Measurements from ENCODE around the gene FOXP3. TPM values are rescaled to one million over a fixed set of nuclear protein-coding genes. Genes with fewer than 3 reads are reported as not detected.

FOXP3 gene
- total RNA-seq, 2 experiments from 2014 or later = 23.3 to 23.6 TPM

Other genes with a start within 250 kb of the FOXP3 start
- gene TFE3, start 221.4 kb downstream of the FOXP3 start, total RNA-seq = 10 to 100 TPM; 26.1 to 29.0 TPM
- 1 to 10 TPM; 9.0 to 9.1 TPM for gene CCDC120, start 205.7 kb downstream of the FOXP3 start, total RNA-seq
- 10 to 100 TPM; 23.8 to 23.9 TPM for gene PRAF2, start 190.7 kb downstream of the FOXP3 start, total RNA-seq
- 10 to 100 TPM; 53.4 to 55.1 TPM for gene WDR45, start 184.8 kb downstream of the FOXP3 start, total RNA-seq
- gene GPKOW, start 141.0 kb downstream of the FOXP3 start, total RNA-seq = 10 to 100 TPM; 27.5 to 27.6 TPM
- 1 to 10 TPM in 1 of 2 experiments, under 1 TPM in 1; 0.91 to 1.1 TPM for gene MAGIX, start 102.0 kb downstream of the FOXP3 start, total RNA-seq
- gene PLP2, start 92.8 kb downstream of the FOXP3 start, total RNA-seq = 10 to 100 TPM; 47.5 to 50.4 TPM
- gene PRICKLE3, start 78.3 kb downstream of the FOXP3 start, total RNA-seq = 10 to 100 TPM; 16.1 to 16.7 TPM
- gene SYP, start 64.5 kb downstream of the FOXP3 start, total RNA-seq = 1 to 10 TPM; 2.6 to 3.6 TPM
- gene CACNA1F, start 31.4 kb downstream of the FOXP3 start, total RNA-seq = 1 to 10 TPM; 1.7 to 2.2 TPM
- gene CCDC22, start 29.2 kb downstream of the FOXP3 start, total RNA-seq = 10 to 100 TPM; 27.8 to 29.6 TPM
- gene PPP1R3F, start 5.1 kb upstream of the FOXP3 start, total RNA-seq = 10 to 100 TPM; 12.7 to 13.2 TPM
- gene GAGE10, start 38.9 kb upstream of the FOXP3 start, total RNA-seq = not detected
- gene GAGE12J, start 57.3 kb upstream of the FOXP3 start, total RNA-seq = not detected
- not detected for gene GAGE13, start 66.9 kb upstream of the FOXP3 start, total RNA-seq

Measured in activated naive CD8-positive, alpha-beta T cell treated with anti-CD3 and anti-CD28 coated beads, Interleukin-2, amount 10 ng/mL, durations not matched to agents 7 days and 5 days (primary cell).